HepG2 (cell line): ENCODE measurements around the gene MYH9. TPM values are rescaled to one million over a fixed set of nuclear protein-coding genes. Genes with fewer than 3 reads are reported as not detected.

ENCODE experiments used
- ATAC-seq: fragments of 200-7000 bp; cut with Tn5 transposase; 3 replicates; pipeline ENCODE4 v1.9.1; 2020; ENCODE audit warnings: mild to moderate bottlenecking, moderate library complexity
- BruUV-seq: library from RNA; stranded (reverse); fragments of 400-500 nt; replicated peaks from 2 replicates; lab custom pipeline; 2021; lab: Mats Ljungman, UMichigan
- CTCF ChIA-PET: fragments of 300-600 bp; formaldehyde crosslinking; extraction: SDS; loops from one replicate; lab custom pipeline; 2021; ENCODE audit warnings: low total read pairs, inconsistent platforms, low intra/inter-chr PET ratio; lab: Yijun Ruan, JAX
- POLR2A ChIA-PET: fragments of 350-600 bp; sonication (Branson Sonifier 250); formaldehyde crosslinking; loops from one replicate; lab custom pipeline; 2020; ENCODE audit warnings: antibody characterized with exemption, inconsistent platforms; lab: Yijun Ruan, JAX
- DNase-seq: peaks from one replicate; pipeline ENCODE4 v3.0.0-alpha.2; 2015; ENCODE audit warnings: low spot score
- FAIRE-seq: peaks from 3 replicates; lab custom pipeline; 2011; peaks lifted over from hg19 to GRCh38; lab: Jason Lieb, UNC
- H2AFZ ChIP-seq: one replicate; pipeline ENCODE4 v1.6.1; 2011; ENCODE audit warnings: low read length, inconsistent platforms
- H3K27ac ChIP-seq: fragments of 300-600 bp; 3 replicates; pipeline ENCODE4 v1.8.0; 2011; ENCODE audit warnings: mixed run types, mild to moderate bottlenecking, mixed read lengths, low read length, inconsistent platforms; ENCODE audit not compliant: insufficient read depth; ENCODE audit errors: extremely low read length
- H3K27me3 ChIP-seq, 2 experiments: fragments of 200-600 bp in 1 of 2; 2 replicates in 1 of 2; 3 replicates in 1 of 2; pipeline versions ENCODE4 v1.6.0 to v1.8.0; 2011; ENCODE audit warnings: low read length in 2 of 2, mild to moderate bottlenecking in 2 of 2, moderate library complexity in 2 of 2, inconsistent platforms in 1 of 2; ENCODE audit not compliant: insufficient read depth in 2 of 2, control insufficient read depth in 1 of 2
- H3K36me3 ChIP-seq, 2 experiments: fragments of 200-600 bp in 1 of 2; replicated peaks in 1 of 2; 2 replicates in 1 of 2; 3 replicates in 1 of 2; pipeline versions ENCODE4 v1.5.1 to v1.8.0; 2011; ENCODE audit warnings: low read length in 2 of 2, inconsistent platforms in 1 of 2; ENCODE audit not compliant: insufficient read depth in 2 of 2, control insufficient read depth in 1 of 2
- H3K4me1 ChIP-seq: 2 replicates; pipeline ENCODE4 v1.5.1; 2012; ENCODE audit warnings: low read length, inconsistent platforms; ENCODE audit not compliant: insufficient read depth
- H3K4me2 ChIP-seq: 2 replicates; pipeline ENCODE4 v1.6.0; 2011; ENCODE audit warnings: low read depth, low read length, inconsistent platforms
- H3K4me3 ChIP-seq, 3 experiments: fragments of 200-600 bp in 1 of 3; sonication (generic), shearing (Covaris generic) in 1 of 3; replicated peaks in 1 of 3; 2 replicates each; pipeline ENCODE4 v1.5.1; 2011 to 2016; ENCODE audit warnings: low read length in 3 of 3, inconsistent platforms in 2 of 3, low read depth in 2 of 3, mild to moderate bottlenecking in 2 of 3, control low read depth in 1 of 3, mixed read lengths in 1 of 3; ENCODE audit not compliant: insufficient read depth in 1 of 3
- H3K79me2 ChIP-seq: one replicate; pipeline ENCODE4 v1.6.1; 2011; ENCODE audit warnings: low read length, inconsistent platforms; ENCODE audit not compliant: insufficient read depth
- H3K9ac ChIP-seq: 2 replicates; pipeline ENCODE4 v1.6.0; 2011; ENCODE audit warnings: mild to moderate bottlenecking, low read depth, low read length, inconsistent platforms; ENCODE audit not compliant: insufficient read depth
- H3K9me3 ChIP-seq: 2 replicates; pipeline ENCODE4 v1.5.1; 2012; ENCODE audit warnings: mild to moderate bottlenecking, low read length
- H4K20me1 ChIP-seq: 2 replicates; pipeline ENCODE4 v1.6.0; 2011; ENCODE audit warnings: inconsistent platforms, mild to moderate bottlenecking, low read length, moderate library complexity; ENCODE audit not compliant: insufficient read depth
- EP300 ChIP-seq, 3 experiments: sonication (generic) in 1 of 3; formaldehyde crosslinking in 1 of 3; IDR thresholded peaks; 2 replicates each; pipeline versions ENCODE4 v1.5.1 to v1.6.1; 2011 to 2020; ENCODE audit warnings: low read depth in 2 of 3, low read length in 2 of 3, borderline replicate concordance in 1 of 3, improper control_type of control experiment in 1 of 3, mild to moderate bottlenecking in 1 of 3, missing genetic modification reagents in 1 of 3, moderate library complexity in 1 of 3
- GATAD2A ChIP-seq: IDR thresholded peaks from 2 replicates; pipeline ENCODE4 v1.6.1; 2016
- MAF1 ChIP-seq: sonication (generic); formaldehyde crosslinking; IDR thresholded peaks from 2 replicates; pipeline ENCODE4 v1.5.0; 2020; ENCODE audit warnings: missing genetic modification reagents, borderline replicate concordance
- NFKBIZ ChIP-seq: IDR thresholded peaks from 2 replicates; pipeline ENCODE4 v1.6.1; 2018; ENCODE audit warnings: missing genetic modification reagents, missing compliant biosample characterization
- NR2C2 ChIP-seq: sonication (generic); formaldehyde crosslinking; IDR thresholded peaks from 2 replicates; pipeline ENCODE4 v1.4.0; 2020; ENCODE audit warnings: missing genetic modification reagents, mild to moderate bottlenecking, moderate library complexity, borderline replicate concordance
- PLRG1 ChIP-seq: fragments of 450-650 bp; conservative IDR thresholded peaks from 2 replicates; pipeline ENCODE4 v1.6.1; 2016
- RXRB ChIP-seq: IDR thresholded peaks from 2 replicates; pipeline ENCODE4 v1.6.1; 2016; ENCODE audit warnings: borderline replicate concordance, missing genetic modification reagents, missing compliant biosample characterization
- ZFP41 ChIP-seq: sonication (generic); formaldehyde crosslinking; IDR thresholded peaks from 2 replicates; pipeline ENCODE4 v1.4.0; 2020; ENCODE audit warnings: mild to moderate bottlenecking, missing genetic modification reagents, borderline replicate concordance
- ZMYM2 ChIP-seq: sonication (generic); formaldehyde crosslinking; IDR thresholded peaks from 2 replicates; pipeline ENCODE4 v1.8.0; 2022; ENCODE audit warnings: mild to moderate bottlenecking, missing genetic modification reagents
- ZNF543 ChIP-seq: sonication (generic); formaldehyde crosslinking; IDR thresholded peaks from 2 replicates; pipeline ENCODE4 v1.4.0; 2020; ENCODE audit warnings: mild to moderate bottlenecking, missing genetic modification reagents
- ZSCAN31 ChIP-seq: sonication (generic); formaldehyde crosslinking; IDR thresholded peaks from 2 replicates; pipeline ENCODE4 v1.5.0; 2020; ENCODE audit warnings: low read depth, mild to moderate bottlenecking, missing genetic modification reagents
- WGBS: methylation state at CpG from one replicate; pipeline ENCODE4 v1.1.6; 2017; ENCODE audit warnings: low lambda C conversion rate; 5-methylcytosine and 5-hydroxymethylcytosine counted together
- in situ Hi-C: cut with HindIII; loops from 2 replicates; pipeline ENCODE4 v1.10.0; 2017; ENCODE audit warnings: low pct_unique_long_range_greater_than_20kb; ENCODE audit not compliant: extremely low pct_ligation_motif_present
- intact Hi-C: fragments of 100-400 bp; cut with micrococcal nuclease; formaldehyde crosslinking; loops from one replicate; pipeline ENCODE4 v1.10.0; 2022; ENCODE audit not compliant: unreplicated experiment
- polyA plus RNA-seq, 8 experiments: library from polyadenylated mRNA; depleted of rRNA in 3 of 8; stranded (reverse) in 7 of 8; unstranded in 1 of 8; fragments of >200 nt; fragmentation: Illumina TruSeq in 4 of 8; extraction: Trizol in 4 of 8; gene quantifications; 2 replicates each; pipeline versions ENCODE4 v1.2.1 to v1.2.3, GENCODE V29; 2011 to 2016; ENCODE audit warnings: low read depth in 4 of 8, missing spikeins in 1 of 8, mixed read lengths in 1 of 8; ENCODE audit not compliant: insufficient read depth in 1 of 8
- total RNA-seq, 5 experiments: library from RNA; depleted of rRNA; stranded (reverse); fragments of >200 nt; fragmentation: Illumina TruSeq; extraction: Trizol; gene quantifications; 2 replicates each; pipeline ENCODE4 v1.2.3, GENCODE V29; 2016; ENCODE audit warnings: low read depth in 1 of 5
- TF ChIP-seq, protein P1 (sequence below): sonication (generic); formaldehyde crosslinking; IDR thresholded peaks from 2 replicates; pipeline ENCODE4 v1.4.0; 2020; ENCODE audit warnings: missing genetic modification reagents
- TF ChIP-seq, protein P2 (sequence below): sonication (generic); formaldehyde crosslinking; conservative IDR thresholded peaks from 2 replicates; pipeline ENCODE4 v1.8.0; 2022; ENCODE audit warnings: mild to moderate bottlenecking, moderate library complexity, missing genetic modification reagents

MYH9 gene
- total and polyA plus RNA-seq, 2 of the 13 experiments (the other 11 are each of a cell fraction or from before 2014, with no cell fraction given) = 50.7 to 98.5 TPM

DNA sequence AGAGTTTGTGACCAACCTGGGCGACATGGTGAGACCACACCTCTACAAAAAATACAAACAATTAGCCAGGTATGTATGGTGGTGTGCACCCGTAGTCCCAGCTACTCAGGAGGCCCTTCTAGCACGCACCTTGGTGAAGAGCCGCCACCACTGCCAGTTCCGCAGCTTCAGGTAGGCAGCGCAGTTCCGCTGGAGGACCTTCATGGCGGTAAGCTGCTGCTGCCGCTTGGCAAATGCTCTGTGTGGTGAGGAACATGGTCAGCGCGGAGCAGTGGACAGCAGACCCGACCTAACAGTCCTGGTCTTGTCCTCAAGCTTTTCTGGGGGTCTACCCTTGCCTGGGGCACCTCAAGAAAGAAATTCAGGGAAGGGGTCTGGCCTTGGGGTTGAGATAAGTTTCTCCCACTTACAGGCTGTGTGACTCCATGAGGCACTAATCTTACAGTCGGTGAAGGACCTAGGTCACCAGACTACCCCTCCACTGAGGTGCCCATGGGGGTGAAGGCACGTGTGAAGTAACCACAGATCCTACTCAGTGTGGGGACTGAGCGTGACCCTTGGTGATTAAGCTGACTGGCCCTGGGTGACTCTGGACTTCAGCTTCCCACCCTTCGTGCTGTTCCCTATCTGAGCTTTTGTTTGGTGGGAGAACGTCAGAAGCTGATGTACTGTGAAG lies 85.2 kb downstream of the MYH9 start:
- intact Hi-C loops = no loop called here
- Histone ChIP-seq H4K20me1 (no peaks in the 10 kb centered on the region), H3K4me2 (no peak overlapping the region), H3K4me3 (no peak overlapping the region), H3K9me3 (no peaks in the 10 kb centered on the region), H3K9ac (no peak overlapping the region), H3K4me1 (peaks cover 1% of the 10 kb centered on the region; the same call in 1 of the 2 replicates), H3K27me3 (no peaks in the 10 kb centered on the region), H3K79me2 (no peaks in the 10 kb centered on the region), H3K27ac (no peak overlapping the region), H3K36me3 (peaks cover 59 to 90% of the 10 kb centered on the region in 2 experiments), H2AFZ (no peak overlapping the region)
- ChIA-PET CTCF (interaction anchor here (1.6 to 2.3 kb wide), 2 partner anchors 168 to 184 kb away, joined by 17 to 20 read pairs; no protein-coding TSS in a partner anchor), POLR2A (no interaction called here)
- in situ Hi-C loops = loop anchor here (5.0 kb wide), 1 partner anchor 165 kb away; no protein-coding TSS in a partner anchor
- WGBS = 100% methylated on average over 10 of the region's 17 CpGs
- DNase-seq = no peak
- BruUV-seq = no TSS peak
- no peak for FAIRE-seq
- TF ChIP-seq NR2C2 (CRISPR knock-in tag) = no peak
- no peak for TF ChIP-seq ZMYM2 (CRISPR knock-in tag)
- TF ChIP-seq, protein P1, sequence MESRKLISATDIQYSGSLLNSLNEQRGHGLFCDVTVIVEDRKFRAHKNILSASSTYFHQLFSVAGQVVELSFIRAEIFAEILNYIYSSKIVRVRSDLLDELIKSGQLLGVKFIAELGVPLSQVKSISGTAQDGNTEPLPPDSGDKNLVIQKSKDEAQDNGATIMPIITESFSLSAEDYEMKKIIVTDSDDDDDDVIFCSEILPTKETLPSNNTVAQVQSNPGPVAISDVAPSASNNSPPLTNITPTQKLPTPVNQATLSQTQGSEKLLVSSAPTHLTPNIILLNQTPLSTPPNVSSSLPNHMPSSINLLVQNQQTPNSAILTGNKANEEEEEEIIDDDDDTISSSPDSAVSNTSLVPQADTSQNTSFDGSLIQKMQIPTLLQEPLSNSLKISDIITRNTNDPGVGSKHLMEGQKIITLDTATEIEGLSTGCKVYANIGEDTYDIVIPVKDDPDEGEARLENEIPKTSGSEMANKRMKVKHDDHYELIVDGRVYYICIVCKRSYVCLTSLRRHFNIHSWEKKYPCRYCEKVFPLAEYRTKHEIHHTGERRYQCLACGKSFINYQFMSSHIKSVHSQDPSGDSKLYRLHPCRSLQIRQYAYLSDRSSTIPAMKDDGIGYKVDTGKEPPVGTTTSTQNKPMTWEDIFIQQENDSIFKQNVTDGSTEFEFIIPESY = no peak
- TF ChIP-seq, all 625 proteins: peak for 0
- ATAC-seq = no peak

DNA sequence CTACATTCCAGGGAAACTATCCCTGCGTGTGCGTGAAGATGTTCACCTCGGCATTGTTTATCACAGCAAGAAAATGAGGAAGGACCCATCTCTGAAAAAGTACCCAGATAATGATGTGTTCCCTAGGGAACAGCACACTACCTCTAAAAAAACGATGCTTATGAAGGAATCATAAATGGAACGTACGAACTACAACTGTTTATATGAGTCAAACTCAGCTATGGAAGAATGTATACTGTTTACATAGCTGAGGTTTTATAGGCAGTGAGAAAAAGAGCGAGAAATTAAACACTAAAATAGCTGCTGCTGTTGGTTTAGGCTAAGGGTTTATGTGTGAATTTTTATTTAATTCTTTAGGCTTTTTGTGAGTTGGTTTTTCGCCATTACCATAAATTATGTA lies 85.9 kb downstream of the MYH9 start:
- intact Hi-C loops = loop anchor here (1.0 kb wide), 2 partner anchors 168 to 184 kb away; no protein-coding TSS in a partner anchor
- FAIRE-seq = no peak
- no peaks in the 10 kb centered on the region for H4K20me1 ChIP-seq
- TF ChIP-seq NR2C2 (CRISPR knock-in tag) = no peak
- no peak for TF ChIP-seq ZSCAN31 (CRISPR knock-in tag)
- no peak for TF ChIP-seq ZNF543 (CRISPR knock-in tag)
- no peak for TF ChIP-seq EP300 (IDR thresholded peaks at IDR 0.05; ENCODE audit: low read depth in 2 of 2, low read length in 2 of 2)
- TF ChIP-seq EP300 (CRISPR knock-in tag; IDR thresholded peaks at IDR 0.05; ENCODE audit: borderline replicate concordance) = no peak
- TF ChIP-seq, protein P2, sequence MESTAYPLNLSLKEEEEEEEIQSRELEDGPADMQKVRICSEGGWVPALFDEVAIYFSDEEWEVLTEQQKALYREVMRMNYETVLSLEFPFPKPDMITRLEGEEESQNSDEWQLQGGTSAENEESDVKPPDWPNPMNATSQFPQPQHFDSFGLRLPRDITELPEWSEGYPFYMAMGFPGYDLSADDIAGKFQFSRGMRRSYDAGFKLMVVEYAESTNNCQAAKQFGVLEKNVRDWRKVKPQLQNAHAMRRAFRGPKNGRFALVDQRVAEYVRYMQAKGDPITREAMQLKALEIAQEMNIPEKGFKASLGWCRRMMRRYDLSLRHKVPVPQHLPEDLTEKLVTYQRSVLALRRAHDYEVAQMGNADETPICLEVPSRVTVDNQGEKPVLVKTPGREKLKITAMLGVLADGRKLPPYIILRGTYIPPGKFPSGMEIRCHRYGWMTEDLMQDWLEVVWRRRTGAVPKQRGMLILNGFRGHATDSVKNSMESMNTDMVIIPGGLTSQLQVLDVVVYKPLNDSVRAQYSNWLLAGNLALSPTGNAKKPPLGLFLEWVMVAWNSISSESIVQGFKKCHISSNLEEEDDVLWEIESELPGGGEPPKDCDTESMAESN (CRISPR knock-in tag) = no peak
- TF ChIP-seq PLRG1 = no peak
- TF ChIP-seq NFKBIZ (CRISPR knock-in tag) = no peak
- TF ChIP-seq GATAD2A (CRISPR knock-in tag) = no peak
- TF ChIP-seq MAF1 (CRISPR knock-in tag) = no peak
- TF ChIP-seq ZFP41 (CRISPR knock-in tag) = no peak
- TF ChIP-seq RXRB = no peak

More for the DNA sequence above, 85.9 kb downstream of the MYH9 start:
- Histone ChIP-seq H2AFZ (no peak overlapping the region), H3K27me3 (no peaks in the 10 kb centered on the region), H3K9me3 (no peaks in the 10 kb centered on the region), H3K9ac (no peak overlapping the region), H3K79me2 (no peaks in the 10 kb centered on the region), H3K36me3 (peaks cover 64 to 91% of the 10 kb centered on the region in 2 experiments), H3K4me1 (no peaks in the 10 kb centered on the region), H3K27ac (no peak overlapping the region), H3K4me3 (no peak overlapping the region), H3K4me2 (no peak overlapping the region)
- no peak for DNase-seq
- CTCF ChIA-PET = interaction anchor here (1.6 to 2.3 kb wide), 2 partner anchors 169 to 185 kb away, joined by 17 to 20 read pairs; no protein-coding TSS in a partner anchor
- ATAC-seq = no peak
- 90% methylated on average over 8 of the region's 8 CpGs for WGBS
- in situ Hi-C loops = loop anchor here (5.0 kb wide), 1 partner anchor 165 kb away; no protein-coding TSS in a partner anchor
- TSS peak; percentile 22 for BruUV-seq
- POLR2A ChIA-PET = interaction anchor here (1.2 kb wide), 1 partner anchor 13 kb away, joined by 3 read pairs; no protein-coding TSS in a partner anchor
